Natural killer cell (primary cell): ENCODE data around the gene CEP41. TPM values are rescaled to one million over a fixed set of nuclear protein-coding genes. Genes with fewer than 3 reads are reported as not detected.
A peak's percentile ranks its signal among the peaks of the same experiment; 100 is the strongest.

ENCODE experiments used
- ATAC-seq, 3 donors: fragments of 150-1000 bp in 2 of 3; fragments of 200-7000 bp in 1 of 3; cut with Tn5 transposase; 1 replicate in 1 of 3; 2 replicates in 2 of 3; pipeline ENCODE4 v1.10.0; 2021; ENCODE audit warnings: mild to moderate bottlenecking in 2 of 3, moderate library complexity in 2 of 3
- DNase-seq, 2 donors: peaks; one replicate each; pipeline versions ENCODE4 v3.0.0 to v3.0.0-alpha.2; 2013 to 2021; ENCODE audit warnings: mixed read lengths in 1 of 2
- H3K27ac ChIP-seq: one replicate; pipeline ENCODE4 v1.5.1; 2013; ENCODE audit warnings: mild to moderate bottlenecking, low read length
- H3K27me3 ChIP-seq: one replicate; pipeline ENCODE4 v1.6.1; 2013; ENCODE audit warnings: low read length; ENCODE audit not compliant: control insufficient read depth, insufficient read depth
- H3K36me3 ChIP-seq: one replicate; pipeline ENCODE4 v1.6.1; 2013; ENCODE audit warnings: low read length; ENCODE audit not compliant: control insufficient read depth, insufficient read depth
- H3K4me1 ChIP-seq: one replicate; pipeline ENCODE4 v1.6.1; 2013; ENCODE audit warnings: low read length; ENCODE audit not compliant: control insufficient read depth, insufficient read depth
- H3K4me3 ChIP-seq: one replicate; pipeline ENCODE4 v1.5.1; 2013; ENCODE audit warnings: low read length
- H3K9me3 ChIP-seq: one replicate; pipeline ENCODE4 v1.6.1; 2013; ENCODE audit warnings: low read length; ENCODE audit not compliant: control insufficient read depth, insufficient read depth
- H3K27ac Mint-ChIP-seq, 2 donors: one replicate each; pipeline ENCODE4 v1.8.0; 2022; ENCODE audit warnings: mild to moderate bottlenecking in 2 of 2, mixed read lengths in 2 of 2, moderate library complexity in 1 of 2
- H3K27me3 Mint-ChIP-seq, 2 donors: one replicate each; pipeline ENCODE4 v1.8.0; 2022; ENCODE audit warnings: low read depth in 2 of 2, mixed read lengths in 2 of 2
- H3K36me3 Mint-ChIP-seq: one replicate; pipeline ENCODE4 v1.8.0; 2022; ENCODE audit warnings: mixed read lengths
- H3K4me1 Mint-ChIP-seq, 2 donors: one replicate each; pipeline ENCODE4 v1.8.0; 2022; ENCODE audit warnings: mixed read lengths in 2 of 2
- H3K4me3 Mint-ChIP-seq: one replicate; pipeline ENCODE4 v1.8.0; 2022; ENCODE audit warnings: mild to moderate bottlenecking, moderate library complexity, mixed read lengths
- H3K9me3 Mint-ChIP-seq, 2 donors: one replicate each; pipeline ENCODE4 v1.8.0; 2022; ENCODE audit warnings: mixed read lengths in 2 of 2
- CTCF ChIP-seq: fragments of 200-600 bp; IDR thresholded peaks from one replicate; pipeline ENCODE4 v1.8.0; 2022; ENCODE audit warnings: antibody characterized with exemption
- WGBS: methylation state at CpG from one replicate; pipeline ENCODE4 v1.1.7; 2013; ENCODE audit warnings: missing lambda C conversion rate; ENCODE audit not compliant: insufficient coverage; 5-methylcytosine and 5-hydroxymethylcytosine counted together
- intact Hi-C: fragments of 100-400 bp; cut with micrococcal nuclease; formaldehyde crosslinking; loops from one replicate; pipeline ENCODE4 v1.14.2; 2022
- total RNA-seq, 4 donors: library from RNA; stranded (reverse); fragments of 120-200 nt in 1 of 4; gene quantifications; one replicate each; pipeline versions ENCODE4 v1.2.3 to v1.2.4, GENCODE V29; 2013 to 2022

The CEP41 gene
- total RNA-seq, 3 donors from 2014 or later (not counting 1 experiment from before 2014, with no cell fraction given), result 8.7 to 14.2 (median 11.2) TPM

- H3K9me3 ChIP-seq, result no peaks in the 10 kb centered on the region
- H3K4me3 ChIP-seq, result no peak overlapping the region
- peaks cover 6% of the 10 kb centered on the region for H3K36me3 Mint-ChIP-seq
- peaks cover 14% of the 10 kb centered on the region for H3K4me1 ChIP-seq
- H3K36me3 ChIP-seq, result peaks cover 4% of the 10 kb centered on the region
- intact Hi-C loops, result no loop called here
- H3K27me3 Mint-ChIP-seq, result no peaks in the 10 kb centered on the region
- TF ChIP-seq CTCF, result no peak
- H3K4me1 Mint-ChIP-seq, result peaks cover 23 to 24% of the 10 kb centered on the region in 2 donors
- no peak for ATAC-seq
- no peaks in the 10 kb centered on the region for H3K9me3 Mint-ChIP-seq
- H3K27ac Mint-ChIP-seq, result no peak overlapping the region
- 98% methylated on average over 5 of the region's 7 CpGs for WGBS
- no peak overlapping the region for H3K27ac ChIP-seq
- H3K4me3 Mint-ChIP-seq, result no peak overlapping the region
- DNase-seq, result no peak
- no peaks in the 10 kb centered on the region for H3K27me3 ChIP-seq
These were observed 43.6 kb downstream of the CEP41 start for GRCh38 chr7:130397051-130397757.

GRCh38 chr7:130396109-130396508, 44.7 kb downstream of the CEP41 start:
- Mint-ChIP-seq H3K27ac (peak overlapping the region in 1 of 2 donors; percentile 9), H3K4me1 (peaks cover 23 to 24% of the 10 kb centered on the region in 2 donors), H3K27me3 (no peaks in the 10 kb centered on the region), H3K4me3 (no peak overlapping the region), H3K36me3 (peaks cover 6% of the 10 kb centered on the region), H3K9me3 (no peaks in the 10 kb centered on the region)
- H3K4me1 ChIP-seq, result peaks cover 14% of the 10 kb centered on the region
- H3K4me3 ChIP-seq, result no peak overlapping the region
- intact Hi-C loops, result no loop called here
- ATAC-seq (no peak), DNase-seq (no peak)
- TF ChIP-seq CTCF, result no peak
- WGBS, result 94% methylated on average over 3 of the region's 3 CpGs
- no peak overlapping the region for H3K27ac ChIP-seq
- no peaks in the 10 kb centered on the region for H3K27me3 ChIP-seq
- no peaks in the 10 kb centered on the region for H3K9me3 ChIP-seq
- peaks cover 4% of the 10 kb centered on the region for H3K36me3 ChIP-seq

- intact Hi-C loops, result no loop called here
- Histone ChIP-seq H3K27ac (no peak overlapping the region), H3K4me1 (peaks cover 14% of the 10 kb centered on the region), H3K36me3 (no peaks in the 10 kb centered on the region), H3K4me3 (no peak overlapping the region), H3K27me3 (no peaks in the 10 kb centered on the region), H3K9me3 (no peaks in the 10 kb centered on the region)
- ATAC-seq (no peak), DNase-seq (no peak)
- Mint-ChIP-seq H3K9me3 (no peaks in the 10 kb centered on the region), H3K4me3 (no peak overlapping the region), H3K4me1 (peaks cover 23 to 24% of the 10 kb centered on the region in 2 donors), H3K27ac (peak overlapping the region; percentile 82 to 83), H3K27me3 (no peaks in the 10 kb centered on the region), H3K36me3 (peaks cover 6% of the 10 kb centered on the region)
- 86% methylated on average over 3 of the region's 5 CpGs for WGBS
- TF ChIP-seq CTCF, result no peak
These were observed 45.4 kb downstream of the CEP41 start for GRCh38 chr7:130395421-130395820.
